Panc1 (cell line): Measurements from ENCODE around the gene STK10. TPM values are rescaled to one million over a fixed set of nuclear protein-coding genes. Genes with fewer than 3 reads are reported as not detected.

Experiments used
- ATAC-seq: fragments of 200-7000 bp; cut with Tn5 transposase; 2 replicates; pipeline ENCODE4 v1.9.1; 2020; ENCODE audit warnings: mild to moderate bottlenecking, moderate library complexity
- BruUV-seq: library from RNA; stranded (reverse); fragments of 400-500 nt; replicated peaks from 2 replicates; lab custom pipeline; 2021; lab: Mats Ljungman, UMichigan
- CTCF ChIA-PET: fragments of 300-600 bp; sonication (Branson Sonifier 250); formaldehyde crosslinking; loops from one replicate; lab custom pipeline; 2022; ENCODE audit warnings: antibody characterized with exemption; lab: Charles Lee
- POLR2A ChIA-PET: fragments of 300-600 bp; sonication (Branson Sonifier 250); formaldehyde crosslinking; loops from one replicate; lab custom pipeline; 2022; ENCODE audit warnings: antibody characterized with exemption; lab: Charles Lee
- DNase-seq: peaks from one replicate; pipeline ENCODE4 v3.0.0-alpha.2; 2010; ENCODE audit warnings: low read depth, low spot score
- H3K27ac ChIP-seq: 2 replicates; pipeline ENCODE4 v1.5.1; 2011; ENCODE audit warnings: mild to moderate bottlenecking, low read length, inconsistent platforms
- H3K27me3 ChIP-seq: fragments of 200-500 bp; sonication (Bioruptor generic); 2 replicates; pipeline ENCODE4 v1.6.0; 2014; ENCODE audit warnings: low read length, inconsistent platforms; ENCODE audit not compliant: control insufficient read depth, insufficient read depth
- H3K36me3 ChIP-seq: fragments of 200-500 bp; sonication (Bioruptor generic); 2 replicates; pipeline ENCODE4 v1.5.1; 2014; ENCODE audit warnings: inconsistent platforms, mild to moderate bottlenecking, low read length, moderate library complexity; ENCODE audit not compliant: control insufficient read depth, insufficient read depth
- H3K4me1 ChIP-seq: 2 replicates; pipeline ENCODE4 v1.5.1; 2011; ENCODE audit warnings: inconsistent platforms, mild to moderate bottlenecking, low read length, moderate library complexity; ENCODE audit not compliant: control insufficient read depth, insufficient read depth
- H3K4me3 ChIP-seq, 2 experiments: 2 replicates each; pipeline ENCODE4 v1.5.1; 2011 to 2012; ENCODE audit warnings: low read depth in 2 of 2, low read length in 2 of 2, mild to moderate bottlenecking in 2 of 2, inconsistent platforms in 1 of 2, moderate library complexity in 1 of 2
- H3K9me3 ChIP-seq: fragments of 200-500 bp; sonication (Bioruptor generic); 2 replicates; pipeline ENCODE4 v1.5.1; 2014; ENCODE audit warnings: low read depth, mild to moderate bottlenecking, inconsistent platforms, low read length, moderate library complexity; ENCODE audit not compliant: control insufficient read depth, insufficient read depth
- POLR2AphosphoS5 ChIP-seq: IDR thresholded peaks from 2 replicates; pipeline ENCODE4 v1.6.1; 2012; ENCODE audit warnings: mild to moderate bottlenecking, low read depth, low read length, moderate library complexity
- SIN3A ChIP-seq: IDR thresholded peaks from 2 replicates; pipeline ENCODE4 v1.6.1; 2012; ENCODE audit warnings: low read depth, mild to moderate bottlenecking, low read length, moderate library complexity, borderline replicate concordance; ENCODE audit not compliant: insufficient read depth
- TCF7L2 ChIP-seq: IDR thresholded peaks from 2 replicates; pipeline ENCODE4 v1.6.1; 2011; ENCODE audit warnings: mild to moderate bottlenecking, low read depth, low read length, inconsistent platforms
- in situ Hi-C: cut with HindIII; loops from 2 replicates; pipeline ENCODE4 v1.10.0; 2016; ENCODE audit warnings: low sequenced_read_pairs, low pct_unique_long_range_greater_than_20kb
- intact Hi-C: fragments of 100-400 bp; cut with micrococcal nuclease; formaldehyde crosslinking; loops from one replicate; pipeline ENCODE4 v1.10.0; 2022; ENCODE audit not compliant: unreplicated experiment
- total RNA-seq: library from RNA; stranded (reverse); gene quantifications from one replicate; pipeline ENCODE4 v1.2.1, GENCODE V29; 2021; ENCODE audit not compliant: unreplicated experiment
- TF ChIP-seq, protein P1 (sequence below): fragments of 450-650 bp; IDR thresholded peaks from 2 replicates; pipeline ENCODE4 v1.5.1; 2017; ENCODE audit warnings: mild to moderate bottlenecking
- TF ChIP-seq, protein P2 (sequence below), 2 experiments: IDR thresholded peaks; 2 replicates each; pipeline ENCODE4 v1.6.1; 2011 to 2012; ENCODE audit warnings: low read depth in 2 of 2, control low read depth in 1 of 2, low read length in 1 of 2, mild to moderate bottlenecking in 1 of 2, moderate library complexity in 1 of 2; ENCODE audit not compliant: insufficient read depth in 1 of 2

The STK10 gene
- total RNA-seq, 1 experiment from 2014 or later = 34.9 TPM

DNA sequence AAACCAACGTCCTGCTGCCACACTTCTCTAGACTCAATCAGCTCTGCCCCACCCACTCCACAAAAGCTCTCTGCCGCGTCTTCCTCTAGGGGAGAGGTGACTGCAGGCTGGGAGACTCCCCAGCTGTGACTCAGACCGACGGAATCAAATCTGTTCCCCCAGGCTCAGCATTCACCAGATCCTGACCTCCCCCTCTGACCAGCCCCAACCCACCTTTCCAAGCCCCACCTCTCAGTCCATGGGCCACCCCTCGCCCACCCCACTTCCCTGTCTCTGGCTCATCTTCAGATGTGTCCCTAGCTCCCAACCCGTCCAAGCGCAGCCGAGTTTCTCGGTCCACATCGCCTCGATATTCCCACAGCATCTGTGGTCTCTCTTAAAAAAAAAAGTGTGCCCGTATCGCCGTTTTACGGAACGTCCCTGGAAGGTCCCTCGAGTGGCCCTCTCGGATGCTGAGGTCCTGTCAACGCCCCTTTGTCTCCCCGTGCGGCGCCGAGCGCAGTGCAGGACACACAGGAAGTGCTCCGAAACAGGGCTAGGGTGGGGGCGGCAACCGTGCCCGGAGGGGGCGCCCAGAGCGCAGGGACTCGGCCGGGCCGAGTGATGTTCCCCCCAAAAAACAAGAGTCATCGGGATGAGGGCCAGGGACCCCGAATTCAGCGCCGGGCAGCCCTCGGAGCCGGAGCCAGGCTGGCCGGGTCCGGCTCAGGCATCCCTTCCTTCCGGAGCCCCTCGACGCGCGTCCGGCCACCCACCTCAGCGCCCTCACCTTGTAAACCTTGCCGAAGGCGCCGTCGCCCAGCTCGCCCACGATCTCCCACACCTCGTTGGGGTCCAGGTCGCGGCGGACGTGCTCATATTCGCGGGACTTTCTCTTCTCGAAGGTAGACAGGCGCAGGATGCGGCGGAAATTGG is 649 bp downstream of the STK10 start:
- Histone ChIP-seq H3K27ac (peak overlapping the region; percentile 81), H3K4me3 (peak overlapping the region; percentile 85 to 94), H3K27me3 (no peaks in the 10 kb centered on the region), H3K4me1 (peaks cover 14% of the 10 kb centered on the region; the same call in 1 of the 2 replicates), H3K36me3 (no peaks in the 10 kb centered on the region; the same call in 1 of the 2 replicates), H3K9me3 (no peaks in the 10 kb centered on the region)
- POLR2A ChIA-PET = interaction anchor here (0.5 to 0.7 kb wide), 2 partner anchors 203 to 242 kb away, joined by 4 to 5 read pairs; no protein-coding TSS in a partner anchor
- ATAC-seq = peak; percentile 37
- no peak for DNase-seq
- CTCF ChIA-PET = interaction anchor here (1.1 to 2.1 kb wide), 5 partner anchors 14 to 180 kb away, joined by 4 to 19 read pairs (median 6); partner anchors contain the start of gene UBTD2
- in situ Hi-C loops (no loop called here), intact Hi-C loops (loop anchor here (2.0 kb wide), 1 partner anchor 79 kb away; no protein-coding TSS in a partner anchor)
- BruUV-seq = no TSS peak
- TF ChIP-seq TCF7L2 (no peak), POLR2AphosphoS5 (no peak), SIN3A (no peak; the same call in 1 of the 2 replicates)
- TF ChIP-seq, protein P1, sequence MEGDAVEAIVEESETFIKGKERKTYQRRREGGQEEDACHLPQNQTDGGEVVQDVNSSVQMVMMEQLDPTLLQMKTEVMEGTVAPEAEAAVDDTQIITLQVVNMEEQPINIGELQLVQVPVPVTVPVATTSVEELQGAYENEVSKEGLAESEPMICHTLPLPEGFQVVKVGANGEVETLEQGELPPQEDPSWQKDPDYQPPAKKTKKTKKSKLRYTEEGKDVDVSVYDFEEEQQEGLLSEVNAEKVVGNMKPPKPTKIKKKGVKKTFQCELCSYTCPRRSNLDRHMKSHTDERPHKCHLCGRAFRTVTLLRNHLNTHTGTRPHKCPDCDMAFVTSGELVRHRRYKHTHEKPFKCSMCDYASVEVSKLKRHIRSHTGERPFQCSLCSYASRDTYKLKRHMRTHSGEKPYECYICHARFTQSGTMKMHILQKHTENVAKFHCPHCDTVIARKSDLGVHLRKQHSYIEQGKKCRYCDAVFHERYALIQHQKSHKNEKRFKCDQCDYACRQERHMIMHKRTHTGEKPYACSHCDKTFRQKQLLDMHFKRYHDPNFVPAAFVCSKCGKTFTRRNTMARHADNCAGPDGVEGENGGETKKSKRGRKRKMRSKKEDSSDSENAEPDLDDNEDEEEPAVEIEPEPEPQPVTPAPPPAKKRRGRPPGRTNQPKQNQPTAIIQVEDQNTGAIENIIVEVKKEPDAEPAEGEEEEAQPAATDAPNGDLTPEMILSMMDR = no peak
- TF ChIP-seq, protein P2, sequence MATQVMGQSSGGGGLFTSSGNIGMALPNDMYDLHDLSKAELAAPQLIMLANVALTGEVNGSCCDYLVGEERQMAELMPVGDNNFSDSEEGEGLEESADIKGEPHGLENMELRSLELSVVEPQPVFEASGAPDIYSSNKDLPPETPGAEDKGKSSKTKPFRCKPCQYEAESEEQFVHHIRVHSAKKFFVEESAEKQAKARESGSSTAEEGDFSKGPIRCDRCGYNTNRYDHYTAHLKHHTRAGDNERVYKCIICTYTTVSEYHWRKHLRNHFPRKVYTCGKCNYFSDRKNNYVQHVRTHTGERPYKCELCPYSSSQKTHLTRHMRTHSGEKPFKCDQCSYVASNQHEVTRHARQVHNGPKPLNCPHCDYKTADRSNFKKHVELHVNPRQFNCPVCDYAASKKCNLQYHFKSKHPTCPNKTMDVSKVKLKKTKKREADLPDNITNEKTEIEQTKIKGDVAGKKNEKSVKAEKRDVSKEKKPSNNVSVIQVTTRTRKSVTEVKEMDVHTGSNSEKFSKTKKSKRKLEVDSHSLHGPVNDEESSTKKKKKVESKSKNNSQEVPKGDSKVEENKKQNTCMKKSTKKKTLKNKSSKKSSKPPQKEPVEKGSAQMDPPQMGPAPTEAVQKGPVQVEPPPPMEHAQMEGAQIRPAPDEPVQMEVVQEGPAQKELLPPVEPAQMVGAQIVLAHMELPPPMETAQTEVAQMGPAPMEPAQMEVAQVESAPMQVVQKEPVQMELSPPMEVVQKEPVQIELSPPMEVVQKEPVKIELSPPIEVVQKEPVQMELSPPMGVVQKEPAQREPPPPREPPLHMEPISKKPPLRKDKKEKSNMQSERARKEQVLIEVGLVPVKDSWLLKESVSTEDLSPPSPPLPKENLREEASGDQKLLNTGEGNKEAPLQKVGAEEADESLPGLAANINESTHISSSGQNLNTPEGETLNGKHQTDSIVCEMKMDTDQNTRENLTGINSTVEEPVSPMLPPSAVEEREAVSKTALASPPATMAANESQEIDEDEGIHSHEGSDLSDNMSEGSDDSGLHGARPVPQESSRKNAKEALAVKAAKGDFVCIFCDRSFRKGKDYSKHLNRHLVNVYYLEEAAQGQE (IDR thresholded peaks at IDR 0.05; ENCODE audit: insufficient read depth in 1 of 2, low read depth in 2 of 2, low read length in 1 of 2) = no peak

DNA sequence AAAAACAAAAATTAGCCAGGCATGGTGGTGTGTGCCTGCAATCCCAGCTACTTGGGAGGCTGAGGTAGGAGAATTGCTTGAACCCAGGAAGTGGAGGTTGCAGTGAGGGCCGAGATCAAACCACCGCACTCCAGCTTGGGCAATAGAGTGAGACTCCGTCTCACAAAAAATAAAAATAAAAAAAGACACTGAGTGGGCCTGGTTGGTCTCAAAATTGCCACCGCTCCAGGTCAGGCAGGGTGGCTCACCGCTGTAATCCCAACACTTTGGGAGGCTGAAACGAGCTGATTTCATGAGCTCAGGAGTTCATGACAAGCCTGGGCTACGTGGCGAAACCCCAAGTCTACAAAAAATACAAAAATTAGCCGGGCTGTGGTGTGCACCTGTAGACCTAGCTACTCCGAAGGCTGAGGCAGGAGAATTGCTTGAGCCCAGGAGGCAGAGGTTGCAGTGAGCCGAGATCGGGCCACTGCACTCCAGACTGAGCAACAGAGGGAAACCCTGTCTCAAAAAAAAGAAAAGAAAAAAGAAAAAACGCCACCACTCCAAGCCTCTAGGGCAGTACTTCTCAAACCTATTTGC is 1.8 kb downstream of the STK10 start:
- Histone ChIP-seq H3K4me1 (peaks cover 14% of the 10 kb centered on the region; the same call in 1 of the 2 replicates), H3K27ac (peak overlapping the region; percentile 81), H3K27me3 (no peaks in the 10 kb centered on the region), H3K9me3 (no peaks in the 10 kb centered on the region), H3K4me3 (peak overlapping the region; percentile 85 to 94), H3K36me3 (no peaks in the 10 kb centered on the region; the same call in 1 of the 2 replicates)
- no peak for ATAC-seq
- no peak for DNase-seq
- intact Hi-C loops (no loop called here), in situ Hi-C loops (no loop called here)
- TF ChIP-seq SIN3A = no peak
- TF ChIP-seq, protein P1 = no peak
- TF ChIP-seq, protein P2 (IDR thresholded peaks at IDR 0.05; ENCODE audit: insufficient read depth in 1 of 2, low read depth in 2 of 2, low read length in 1 of 2) = no peak
- no peak for TF ChIP-seq POLR2AphosphoS5
- no peak for TF ChIP-seq TCF7L2
- no TSS peak for BruUV-seq
- ChIA-PET POLR2A (no interaction called here), CTCF (interaction anchor here (0.7 kb wide), 1 partner anchor 105 kb away, joined by 3 read pairs; no protein-coding TSS in a partner anchor)
